COLO668 (cell line): ENCODE measurements around the gene TLCD3B.

Experiments
- DNase-seq: peaks from one replicate; lab custom pipeline; 2025; ENCODE audit not compliant: unreplicated experiment; lab: John Stamatoyannopoulos, UW

The TLCD3B gene

GRCh38 chr16:29975134-29975538 lies 55.9 kb downstream of the TLCD3B start:
- no peak for DNase-seq
